Bronchial epithelial cell (primary cell): ENCODE measurements around the gene CC2D2A. TPM values are rescaled to one million over a fixed set of nuclear protein-coding genes. Genes with fewer than 3 reads are reported as not detected.

Experiments
- DNase-seq: peaks from one replicate; pipeline ENCODE4 v3.0.0-alpha.2; 2010; ENCODE audit warnings: low read depth
- FAIRE-seq: peaks from 2 replicates; lab custom pipeline; 2011; peaks lifted over from hg19 to GRCh38; lab: Jason Lieb, UNC
- H3K27me3 ChIP-seq: 2 replicates; pipeline ENCODE4 v1.5.1; 2011; ENCODE audit warnings: low read length; ENCODE audit not compliant: control insufficient read depth, insufficient read depth
- H3K36me3 ChIP-seq: 2 replicates; pipeline ENCODE4 v1.5.1; 2011; ENCODE audit warnings: low read length; ENCODE audit not compliant: control insufficient read depth, insufficient read depth
- H3K4me3 ChIP-seq: 2 replicates; pipeline ENCODE4 v1.5.1; 2011; ENCODE audit warnings: mild to moderate bottlenecking, low read depth, low read length, control low read depth
- total RNA-seq: library from RNA; depleted of rRNA; stranded (reverse); fragments of >200 nt; gene quantifications from 2 replicates; pipeline ENCODE4 v1.2.1, GENCODE V29; 2014
- TF ChIP-seq, protein P1 (sequence below): IDR thresholded peaks from 2 replicates; pipeline ENCODE4 v1.5.1; 2011; ENCODE audit warnings: mild to moderate bottlenecking, moderate library complexity, low read length, control low read depth, inconsistent platforms; ENCODE audit not compliant: insufficient read depth, severe bottlenecking

CC2D2A gene
- total RNA-seq, 1 donor from 2014 or later, result 5.8 TPM

GRCh38 chr4:15562623-15563022 is 92.9 kb downstream of the CC2D2A start:
- Histone ChIP-seq H3K27me3 (no peaks in the 10 kb centered on the region), H3K4me3 (no peak overlapping the region), H3K36me3 (peaks cover 1% of the 10 kb centered on the region)
- DNase-seq (peak; percentile 13), FAIRE-seq (no peak)
- TF ChIP-seq, protein P1, sequence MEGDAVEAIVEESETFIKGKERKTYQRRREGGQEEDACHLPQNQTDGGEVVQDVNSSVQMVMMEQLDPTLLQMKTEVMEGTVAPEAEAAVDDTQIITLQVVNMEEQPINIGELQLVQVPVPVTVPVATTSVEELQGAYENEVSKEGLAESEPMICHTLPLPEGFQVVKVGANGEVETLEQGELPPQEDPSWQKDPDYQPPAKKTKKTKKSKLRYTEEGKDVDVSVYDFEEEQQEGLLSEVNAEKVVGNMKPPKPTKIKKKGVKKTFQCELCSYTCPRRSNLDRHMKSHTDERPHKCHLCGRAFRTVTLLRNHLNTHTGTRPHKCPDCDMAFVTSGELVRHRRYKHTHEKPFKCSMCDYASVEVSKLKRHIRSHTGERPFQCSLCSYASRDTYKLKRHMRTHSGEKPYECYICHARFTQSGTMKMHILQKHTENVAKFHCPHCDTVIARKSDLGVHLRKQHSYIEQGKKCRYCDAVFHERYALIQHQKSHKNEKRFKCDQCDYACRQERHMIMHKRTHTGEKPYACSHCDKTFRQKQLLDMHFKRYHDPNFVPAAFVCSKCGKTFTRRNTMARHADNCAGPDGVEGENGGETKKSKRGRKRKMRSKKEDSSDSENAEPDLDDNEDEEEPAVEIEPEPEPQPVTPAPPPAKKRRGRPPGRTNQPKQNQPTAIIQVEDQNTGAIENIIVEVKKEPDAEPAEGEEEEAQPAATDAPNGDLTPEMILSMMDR, result no peak

- TF ChIP-seq, protein P1, result no peak
- FAIRE-seq (no peak), DNase-seq (no peak)
- H3K27me3 ChIP-seq, result no peaks in the 10 kb centered on the region
- H3K36me3 ChIP-seq, result peaks cover 1% of the 10 kb centered on the region
- H3K4me3 ChIP-seq, result no peak overlapping the region
Measured at GRCh38 chr4:15563871-15564270, 94.2 kb downstream of the CC2D2A start.

- no peak for FAIRE-seq
- H3K36me3 ChIP-seq, result peaks cover 1% of the 10 kb centered on the region
Measured at GRCh38 chr4:15568821-15569220, 99.1 kb downstream of the CC2D2A start.

DNA sequence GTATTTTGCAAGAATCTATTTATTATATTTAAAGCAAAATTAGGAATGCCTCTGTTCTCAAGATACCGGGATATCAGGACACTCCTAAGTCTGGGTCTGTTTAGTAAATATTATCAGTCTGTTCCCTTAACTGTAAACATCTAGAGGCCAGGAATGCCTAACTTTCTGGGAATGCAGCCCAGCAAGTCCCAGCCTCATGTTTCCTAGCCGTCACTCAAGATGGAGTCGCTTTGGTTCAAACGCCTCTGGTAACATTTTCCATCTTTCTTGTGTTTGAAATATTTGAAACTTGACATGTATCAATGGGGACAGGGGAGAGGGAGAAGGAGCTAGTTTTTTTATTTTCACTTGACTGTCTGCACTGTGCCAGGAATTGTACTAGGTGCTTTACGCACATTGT is 100.1 kb downstream of the CC2D2A start:
- Histone ChIP-seq H3K4me3 (no peak overlapping the region), H3K27me3 (no peaks in the 10 kb centered on the region), H3K36me3 (peaks cover 1% of the 10 kb centered on the region)
- TF ChIP-seq, protein P1, result no peak
- DNase-seq (no peak), FAIRE-seq (no peak)

More at GRCh38 chr4:15568821-15569220, 99.1 kb downstream of the CC2D2A start:
- no peak for DNase-seq
- H3K4me3 ChIP-seq, result no peak overlapping the region
- TF ChIP-seq, protein P1, result no peak
- H3K27me3 ChIP-seq, result no peaks in the 10 kb centered on the region

GRCh38 chr4:15575966-15576365 is 106.3 kb downstream of the CC2D2A start:
- DNase-seq, result no peak
- Histone ChIP-seq H3K27me3 (no peaks in the 10 kb centered on the region), H3K4me3 (no peak overlapping the region), H3K36me3 (no peaks in the 10 kb centered on the region)
- no peak for FAIRE-seq
- TF ChIP-seq, protein P1, result no peak

- no peaks in the 10 kb centered on the region for H3K27me3 ChIP-seq
- no peak for DNase-seq
- H3K4me3 ChIP-seq, result no peak overlapping the region
- TF ChIP-seq, protein P1, result no peak
- no peak for FAIRE-seq
- peaks cover 1% of the 10 kb centered on the region for H3K36me3 ChIP-seq
Measured at GRCh38 chr4:15577508-15577907, 107.8 kb downstream of the CC2D2A start.
